Nasal cavity respiratory epithelium epithelial cell of viscerocranial mucosa (primary cell): ENCODE measurements around the gene KMT5B. TPM values are rescaled to one million over a fixed set of nuclear protein-coding genes. Genes with fewer than 3 reads are reported as not detected.

Experiments used
- total RNA-seq: library from RNA; depleted of rRNA; stranded (reverse); fragments of >200 nt; gene quantifications from 2 replicates; pipeline ENCODE4 v1.2.3, GENCODE V29; 2014

The KMT5B gene
- 41.7 and 47.4 TPM in 2 replicates for total RNA-seq

GRCh38 chr11:68213135-68213515 lies at the start of gene KMT5B:
TSS of gene KMT5B (minus strand) at chr11:68213296. CDS start at chr11:68190076, 23,220 bp downstream.

GRCh38 chr11:68121067-68121899 lies 91.8 kb downstream of the KMT5B start, which contains the start of gene CHKA:
TSS of gene CHKA (minus strand) at chr11:68121388. CDS start at chr11:68121177, 211 bp downstream.

Other genes starting within 250 kb of the KMT5B start
- 26.3 and 29.1 TPM in 2 replicates for gene UNC93B1, start 209.2 kb downstream of the KMT5B start, total RNA-seq
- 1.0 and 3.0 TPM in 2 replicates for gene ALDH3B1, start 203.0 kb downstream of the KMT5B start, total RNA-seq
- 97.7 and 109 TPM in 2 replicates for gene NDUFS8, start 182.6 kb downstream of the KMT5B start, total RNA-seq
- 21.5 and 53.5 TPM in 2 replicates for gene TCIRG1, start 174.3 kb downstream of the KMT5B start, total RNA-seq
- gene CHKA, start 91.9 kb downstream of the KMT5B start, total RNA-seq = 4.1 and 8.4 TPM in 2 replicates
- 25.6 and 29.2 TPM in 2 replicates for gene C11orf24, start 58.7 kb upstream of the KMT5B start, total RNA-seq
- 20.8 and 87.1 TPM in 2 replicates for gene LRP5, start 99.3 kb upstream of the KMT5B start, total RNA-seq
- 138 and 141 TPM in 2 replicates for gene PPP6R3, start 247.5 kb upstream of the KMT5B start, total RNA-seq